ENCODE results near the gene EFCAB3. TPM values are rescaled to one million over a fixed set of nuclear protein-coding genes. Genes with fewer than 3 reads are reported as not detected.
"Not testable (repeated sequence)": the region's sequence is repeated elsewhere in the genome, so short reads cannot be mapped to it uniquely, and the experiment has no call there.

Gene EFCAB3
- total RNA-seq, 1 experiment from 2014 or later = not detected

DNA sequence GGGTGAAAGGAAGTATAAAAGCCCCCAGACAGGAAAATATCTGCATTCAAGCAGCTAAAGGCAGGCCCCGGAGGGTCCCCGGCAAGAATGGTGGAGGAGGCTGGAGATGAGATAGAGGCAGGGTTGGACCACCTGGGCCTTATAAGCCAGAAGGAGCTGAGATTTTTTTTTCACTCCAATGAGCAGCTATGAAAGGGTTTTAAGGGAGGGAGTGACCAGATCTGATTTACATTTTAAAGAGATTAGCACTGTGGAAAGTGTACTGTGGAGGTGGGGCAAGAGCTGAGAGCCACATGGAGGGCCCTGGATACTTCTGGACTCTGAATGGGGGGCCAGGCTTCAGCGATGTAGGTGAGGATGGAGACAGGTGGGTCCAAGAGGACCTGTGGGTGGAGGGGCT, 84.1 kb downstream of the EFCAB3 start:
- DNase-seq (ENCODE audit: low spot score) = not testable (repeated sequence)

DNA sequence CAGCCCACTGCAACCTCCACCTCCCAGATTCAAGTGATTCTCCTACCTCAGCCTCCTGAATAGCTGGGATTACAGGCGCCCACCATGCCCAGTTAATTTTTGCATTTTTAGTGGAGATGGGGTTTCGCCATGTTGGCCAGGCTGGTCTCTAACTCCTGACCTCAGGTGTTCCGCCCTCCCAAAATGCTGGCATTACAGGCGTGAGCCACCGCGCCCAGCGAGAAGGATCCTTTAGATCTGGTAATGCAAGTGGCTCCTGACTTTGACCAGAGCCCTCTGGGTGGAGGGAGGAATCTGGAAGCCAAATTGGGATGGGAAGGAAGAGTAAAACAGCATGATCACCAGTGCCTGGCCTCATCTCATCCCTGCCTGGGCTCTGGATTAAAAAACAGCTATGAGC, 84.9 kb downstream of the EFCAB3 start:
- DNase-seq (ENCODE audit: low spot score) = not testable (repeated sequence)

Other genes starting within 250 kb of the EFCAB3 start
- 19.8 and 28.3 TPM in 2 replicates for gene METTL2A, start 43.3 kb downstream of the EFCAB3 start, total RNA-seq (2014; rRNA removed; shearing (Covaris generic))
- 29.1 and 33.4 TPM in 2 replicates for gene TLK2, start 98.3 kb downstream of the EFCAB3 start, total RNA-seq (2014; rRNA removed; shearing (Covaris generic))
- 73.3 and 79.9 TPM in 2 replicates for gene MRC2, start 247.1 kb downstream of the EFCAB3 start, total RNA-seq (2014; rRNA removed; shearing (Covaris generic))